Muscle layer of duodenum (tissue), 2 donors: ENCODE data around the gene SUGP2.

Experiments
- H3K27ac ChIP-seq: one replicate; pipeline ENCODE4 v1.7.0; 2013; ENCODE audit warnings: mild to moderate bottlenecking, low read length
- H3K27me3 ChIP-seq: one replicate; pipeline ENCODE4 v1.7.0; 2013; ENCODE audit warnings: low read depth, mild to moderate bottlenecking, control low read depth, low read length
- H3K36me3 ChIP-seq, 2 donors: one replicate each; pipeline ENCODE4 v1.7.0; 2013; ENCODE audit warnings: low read length in 2 of 2, control low read depth in 1 of 2, mild to moderate bottlenecking in 1 of 2; ENCODE audit not compliant: insufficient read depth in 2 of 2, control insufficient read depth in 1 of 2
- H3K4me1 ChIP-seq, 2 donors: one replicate each; pipeline ENCODE4 v1.7.0; 2013; ENCODE audit warnings: low read length in 2 of 2, mild to moderate bottlenecking in 2 of 2, control low read depth in 1 of 2, moderate library complexity in 1 of 2; ENCODE audit not compliant: insufficient read depth in 2 of 2, control insufficient read depth in 1 of 2
- H3K4me3 ChIP-seq, 2 donors: one replicate each; pipeline ENCODE4 v1.7.0; 2013; ENCODE audit warnings: low read length in 2 of 2, low read depth in 1 of 2, mild to moderate bottlenecking in 1 of 2
- H3K9me3 ChIP-seq, 2 donors: one replicate each; pipeline ENCODE4 v1.7.0; 2013; ENCODE audit warnings: low read length in 2 of 2, control low read depth in 1 of 2, mild to moderate bottlenecking in 1 of 2; ENCODE audit not compliant: control insufficient read depth in 1 of 2
- donor health status: healthy.

The SUGP2 gene

DNA sequence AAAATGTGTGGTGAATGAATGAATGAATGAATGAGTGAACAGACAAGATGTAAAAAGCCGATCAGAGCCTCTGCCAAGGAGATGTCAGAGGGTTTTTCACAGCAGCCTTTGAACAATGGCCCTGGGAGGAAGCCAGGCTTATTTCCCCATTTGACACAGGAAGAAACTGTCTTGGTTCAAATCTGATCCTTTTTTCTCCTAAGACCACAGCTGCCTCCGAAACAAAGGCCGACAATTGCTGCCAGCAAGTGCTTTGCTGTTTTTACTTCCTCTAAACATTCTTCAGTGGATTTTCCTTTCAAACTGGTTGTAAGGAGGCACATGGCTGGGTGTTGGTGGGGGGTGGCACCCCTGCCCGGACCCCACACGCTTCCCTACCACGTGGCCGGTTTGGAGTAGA, 48.1 kb downstream of the SUGP2 start:
- H3K27ac ChIP-seq: no peak overlapping the region

DNA sequence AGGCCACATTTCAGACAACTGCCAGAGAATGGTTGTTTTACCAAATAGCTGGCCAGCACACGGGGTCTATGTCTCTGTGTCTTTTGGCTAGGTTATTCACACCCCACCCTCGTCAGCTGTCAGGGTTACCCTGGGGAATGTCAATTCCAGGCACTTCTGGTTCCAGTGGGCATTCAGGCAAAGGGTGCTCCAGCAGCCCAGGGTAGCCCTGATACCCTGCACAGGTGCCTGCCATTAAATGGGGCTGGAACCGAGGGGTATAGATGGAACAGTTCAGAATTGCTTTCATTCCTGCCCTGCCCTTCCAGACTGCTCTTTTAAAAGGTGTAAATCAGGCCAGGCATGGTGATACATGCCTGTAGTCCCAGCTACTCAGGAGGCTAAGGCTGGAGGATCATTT, 49.1 kb downstream of the SUGP2 start:
- Histone ChIP-seq H3K4me3 (no peak overlapping the region), H3K27me3 (no peaks in the 10 kb centered on the region), H3K27ac (no peak overlapping the region), H3K4me1 (peaks cover 0 to 9% of the 10 kb centered on the region in 2 donors), H3K36me3 (no peaks in the 10 kb centered on the region), H3K9me3 (no peaks in the 10 kb centered on the region)

More for the DNA sequence above, 48.1 kb downstream of the SUGP2 start:
- Histone ChIP-seq H3K9me3 (no peaks in the 10 kb centered on the region), H3K4me3 (no peak overlapping the region), H3K36me3 (no peaks in the 10 kb centered on the region), H3K4me1 (peaks cover 0 to 9% of the 10 kb centered on the region in 2 donors), H3K27me3 (no peaks in the 10 kb centered on the region)

DNA sequence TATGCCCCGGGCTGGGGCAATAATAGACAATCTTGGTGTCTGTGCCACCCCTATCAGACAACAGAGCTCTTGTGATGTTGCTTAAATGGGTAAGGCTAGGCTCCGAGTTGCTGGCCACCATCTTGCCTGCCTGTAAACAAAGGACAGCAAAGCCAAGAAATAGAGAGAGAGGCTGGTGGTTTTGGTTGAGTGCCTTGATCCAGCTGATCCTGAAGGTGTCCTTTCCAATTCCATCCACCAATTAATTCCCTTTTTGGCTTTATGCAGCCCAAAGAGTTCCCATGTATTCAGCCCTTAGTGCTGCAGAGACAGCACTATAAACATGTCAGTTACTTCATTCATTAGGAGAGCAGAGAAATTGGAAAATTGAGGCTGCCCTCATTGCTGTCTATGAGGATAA, 50.6 kb downstream of the SUGP2 start:
- no peak overlapping the region for H3K4me3 ChIP-seq
- peaks cover 0 to 9% of the 10 kb centered on the region in 2 donors for H3K4me1 ChIP-seq
- no peaks in the 10 kb centered on the region for H3K36me3 ChIP-seq
- H3K27ac ChIP-seq: no peak overlapping the region
- no peaks in the 10 kb centered on the region for H3K9me3 ChIP-seq
- no peaks in the 10 kb centered on the region for H3K27me3 ChIP-seq

- Histone ChIP-seq H3K9me3 (no peaks in the 10 kb centered on the region), H3K27ac (no peak overlapping the region), H3K36me3 (no peaks in the 10 kb centered on the region), H3K4me3 (no peak overlapping the region), H3K27me3 (no peaks in the 10 kb centered on the region), H3K4me1 (peaks cover 0 to 3% of the 10 kb centered on the region in 2 donors)
Observed at GRCh38 chr19:18980432-18981020, 52.8 kb downstream of the SUGP2 start.

- Histone ChIP-seq H3K27ac (no peak overlapping the region), H3K9me3 (no peaks in the 10 kb centered on the region), H3K4me1 (no peaks in the 10 kb centered on the region), H3K4me3 (no peak overlapping the region), H3K36me3 (no peaks in the 10 kb centered on the region), H3K27me3 (no peaks in the 10 kb centered on the region)
Observed at GRCh38 chr19:18978616-18979015, 54.7 kb downstream of the SUGP2 start.

GRCh38 chr19:18975869-18976268, 57.4 kb downstream of the SUGP2 start:
- Histone ChIP-seq H3K27me3 (no peaks in the 10 kb centered on the region), H3K4me1 (no peaks in the 10 kb centered on the region), H3K36me3 (no peaks in the 10 kb centered on the region), H3K9me3 (no peaks in the 10 kb centered on the region), H3K4me3 (no peak overlapping the region), H3K27ac (no peak overlapping the region)

- Histone ChIP-seq H3K27me3 (no peaks in the 10 kb centered on the region), H3K4me1 (no peaks in the 10 kb centered on the region), H3K4me3 (no peak overlapping the region), H3K36me3 (no peaks in the 10 kb centered on the region), H3K9me3 (no peaks in the 10 kb centered on the region), H3K27ac (no peak overlapping the region)
Observed at GRCh38 chr19:18975011-18975410, 58.3 kb downstream of the SUGP2 start.

DNA sequence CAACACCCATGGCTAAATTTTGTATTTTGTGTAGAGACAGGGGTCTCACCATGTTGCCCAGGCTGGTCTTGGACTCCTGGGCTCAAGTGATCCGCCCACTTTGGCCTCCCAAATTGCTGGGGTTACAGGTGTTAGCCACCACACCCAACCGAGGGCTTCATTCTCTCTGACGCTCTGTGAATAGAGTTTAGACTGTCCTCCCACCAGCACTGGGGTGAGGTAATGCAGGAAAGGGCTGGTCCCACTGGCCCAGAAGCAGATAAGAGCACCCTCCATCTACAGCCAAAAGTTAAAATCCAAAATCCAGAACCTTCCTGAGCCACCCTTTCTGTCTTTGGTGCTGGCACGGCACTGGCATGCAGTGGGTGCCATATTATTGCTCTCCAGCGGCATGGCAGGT, 60.5 kb downstream of the SUGP2 start:
- H3K4me3 ChIP-seq: no peak overlapping the region
- no peak overlapping the region for H3K27ac ChIP-seq
- no peaks in the 10 kb centered on the region for H3K36me3 ChIP-seq
- H3K27me3 ChIP-seq: no peaks in the 10 kb centered on the region
- H3K9me3 ChIP-seq: no peaks in the 10 kb centered on the region
- H3K4me1 ChIP-seq: no peaks in the 10 kb centered on the region

- Histone ChIP-seq H3K4me3 (no peak overlapping the region), H3K9me3 (no peaks in the 10 kb centered on the region), H3K27me3 (no peaks in the 10 kb centered on the region), H3K4me1 (no peaks in the 10 kb centered on the region), H3K36me3 (no peaks in the 10 kb centered on the region), H3K27ac (no peak overlapping the region)
Observed at GRCh38 chr19:18972301-18972811, 61.0 kb downstream of the SUGP2 start.

GRCh38 chr19:18969931-18970659, 63.2 kb downstream of the SUGP2 start:
- no peak overlapping the region for H3K27ac ChIP-seq
- no peak overlapping the region for H3K4me3 ChIP-seq
- H3K4me1 ChIP-seq: no peaks in the 10 kb centered on the region

DNA sequence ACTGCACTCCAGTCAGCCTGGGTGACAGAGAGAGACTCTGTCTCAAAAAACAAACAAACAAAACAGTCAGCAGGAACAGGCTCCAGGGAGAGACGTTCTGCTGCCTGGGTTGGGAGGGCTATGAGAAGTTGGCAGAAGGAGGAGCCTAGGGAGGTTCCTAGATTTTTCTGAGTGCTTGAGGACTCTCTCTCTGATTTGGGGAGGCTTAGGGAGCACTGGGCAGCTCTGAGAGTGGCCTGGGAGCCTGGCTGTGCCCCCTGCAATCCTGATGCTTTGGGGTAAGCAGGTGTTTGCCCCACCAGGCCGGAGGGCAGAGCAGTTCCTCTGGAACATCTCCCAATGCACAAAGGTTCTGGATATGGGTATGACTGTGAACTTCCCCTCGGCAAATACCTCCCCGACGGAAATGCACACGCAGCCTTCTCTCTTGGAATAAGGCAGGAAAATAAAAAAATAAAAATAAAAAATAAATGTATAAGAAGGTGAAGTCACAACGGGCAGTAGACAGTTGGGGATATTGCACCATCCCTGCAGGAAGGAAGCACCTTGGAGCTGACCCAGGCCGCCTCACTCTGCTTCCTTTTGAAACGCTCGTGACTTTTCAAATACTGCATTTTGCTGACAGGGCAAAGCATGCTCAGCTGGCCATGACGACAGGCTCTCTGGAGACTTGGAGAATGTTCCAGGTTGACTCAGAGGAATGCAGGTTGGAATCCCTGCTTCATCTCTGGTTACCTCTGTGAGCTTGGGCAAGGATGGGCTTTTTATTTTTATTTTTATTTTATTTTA, 65.8 kb downstream of the SUGP2 start:
- no peaks in the 10 kb centered on the region for H3K36me3 ChIP-seq
- H3K27ac ChIP-seq: peak overlapping the region; percentile 51
- H3K4me3 ChIP-seq: no peak overlapping the region
- H3K4me1 ChIP-seq: no peaks in the 10 kb centered on the region
- no peaks in the 10 kb centered on the region for H3K9me3 ChIP-seq
- H3K27me3 ChIP-seq: no peaks in the 10 kb centered on the region

More at GRCh38 chr19:18969931-18970659, 63.2 kb downstream of the SUGP2 start:
- no peaks in the 10 kb centered on the region for H3K9me3 ChIP-seq
- H3K27me3 ChIP-seq: no peaks in the 10 kb centered on the region
- H3K36me3 ChIP-seq: no peaks in the 10 kb centered on the region
